BJ (cell line): Measurements from ENCODE around the gene FUT9. TPM values are rescaled to one million over a fixed set of nuclear protein-coding genes. Genes with fewer than 3 reads are reported as not detected.

Experiments
- CTCF ChIA-PET: fragments of 350-600 bp; formaldehyde crosslinking; extraction: SDS; loops from one replicate; lab custom pipeline; 2021; ENCODE audit warnings: antibody characterized with exemption, inconsistent platforms; lab: Yijun Ruan, JAX
- POLR2A ChIA-PET: fragments of 300-600 bp; sonication (Branson Sonifier 250); formaldehyde crosslinking; extraction: SDS; loops from one replicate; lab custom pipeline; 2021; ENCODE audit warnings: antibody characterized with exemption; lab: Charles Lee
- DNase-seq: peaks from one replicate; pipeline ENCODE4 v3.0.0-alpha.2; 2011; ENCODE audit warnings: low read depth
- H3K27me3 ChIP-seq: 2 replicates; pipeline ENCODE4 v1.6.0; 2011; ENCODE audit warnings: low read length; ENCODE audit not compliant: control insufficient read depth, insufficient read depth
- H3K36me3 ChIP-seq: 2 replicates; pipeline ENCODE4 v1.5.1; 2011; ENCODE audit warnings: low read length; ENCODE audit not compliant: control insufficient read depth, insufficient read depth
- H3K4me3 ChIP-seq: 2 replicates; pipeline ENCODE4 v1.5.1; 2011; ENCODE audit warnings: low read depth, mild to moderate bottlenecking, control low read depth, low read length
- polyA plus RNA-seq: library from polyadenylated mRNA; depleted of rRNA; stranded (reverse); fragments of >200 nt; gene quantifications from 2 replicates; pipeline ENCODE4 v1.2.3, GENCODE V29; 2011
- TF ChIP-seq, protein P1 (sequence below): IDR thresholded peaks from 2 replicates; pipeline ENCODE4 v1.5.1; 2011; ENCODE audit warnings: low read depth, mild to moderate bottlenecking, control low read depth, inconsistent platforms, low read length, moderate library complexity; ENCODE audit not compliant: insufficient read depth

FUT9 gene
- polyA plus RNA-seq, 1 experiment: not detected

DNA sequence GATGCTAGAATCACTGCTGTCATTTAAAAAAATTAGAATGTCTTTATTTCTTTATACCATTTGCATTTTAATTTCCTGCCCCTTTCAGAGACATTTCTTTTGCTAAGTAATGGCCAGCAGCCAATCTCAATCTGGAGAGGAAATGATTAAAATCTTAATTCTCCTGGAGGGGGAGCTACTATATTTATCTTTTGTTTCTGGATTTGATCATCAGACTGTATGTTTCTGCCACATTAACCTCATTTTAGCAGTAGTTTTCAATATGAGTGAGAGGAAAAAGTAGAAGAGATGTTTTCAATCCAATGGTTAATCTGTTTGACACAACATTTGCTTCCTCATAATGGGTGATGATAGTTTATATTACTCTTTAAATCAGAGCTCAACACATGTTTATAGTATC, 138.0 kb downstream of the FUT9 start:
- H3K4me3 ChIP-seq: no peak overlapping the region
- no peak for DNase-seq
- H3K36me3 ChIP-seq: no peaks in the 10 kb centered on the region
- CTCF ChIA-PET: no interaction called here
- TF ChIP-seq, protein P1, sequence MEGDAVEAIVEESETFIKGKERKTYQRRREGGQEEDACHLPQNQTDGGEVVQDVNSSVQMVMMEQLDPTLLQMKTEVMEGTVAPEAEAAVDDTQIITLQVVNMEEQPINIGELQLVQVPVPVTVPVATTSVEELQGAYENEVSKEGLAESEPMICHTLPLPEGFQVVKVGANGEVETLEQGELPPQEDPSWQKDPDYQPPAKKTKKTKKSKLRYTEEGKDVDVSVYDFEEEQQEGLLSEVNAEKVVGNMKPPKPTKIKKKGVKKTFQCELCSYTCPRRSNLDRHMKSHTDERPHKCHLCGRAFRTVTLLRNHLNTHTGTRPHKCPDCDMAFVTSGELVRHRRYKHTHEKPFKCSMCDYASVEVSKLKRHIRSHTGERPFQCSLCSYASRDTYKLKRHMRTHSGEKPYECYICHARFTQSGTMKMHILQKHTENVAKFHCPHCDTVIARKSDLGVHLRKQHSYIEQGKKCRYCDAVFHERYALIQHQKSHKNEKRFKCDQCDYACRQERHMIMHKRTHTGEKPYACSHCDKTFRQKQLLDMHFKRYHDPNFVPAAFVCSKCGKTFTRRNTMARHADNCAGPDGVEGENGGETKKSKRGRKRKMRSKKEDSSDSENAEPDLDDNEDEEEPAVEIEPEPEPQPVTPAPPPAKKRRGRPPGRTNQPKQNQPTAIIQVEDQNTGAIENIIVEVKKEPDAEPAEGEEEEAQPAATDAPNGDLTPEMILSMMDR: no peak
- POLR2A ChIA-PET: no interaction called here
- no peaks in the 10 kb centered on the region for H3K27me3 ChIP-seq

DNA sequence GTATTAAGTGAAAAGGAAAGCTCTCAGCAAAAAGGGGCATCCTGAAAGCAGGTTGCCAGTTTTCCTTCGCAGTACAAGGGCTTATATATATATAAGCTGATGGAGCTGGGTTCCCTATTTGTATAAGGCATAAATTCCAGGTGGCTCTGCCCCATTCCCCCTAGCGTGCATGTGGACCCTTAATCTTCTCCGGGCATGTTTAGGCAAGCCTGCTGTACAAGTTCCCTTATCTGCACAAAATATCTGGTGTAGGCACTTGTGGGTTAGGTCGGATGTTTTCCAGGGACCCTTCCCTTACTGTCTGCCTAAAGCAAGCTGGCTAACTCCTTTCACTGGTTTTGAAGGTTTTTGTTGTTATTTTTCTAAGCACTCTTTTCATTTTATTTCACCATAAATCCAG, 140.7 kb downstream of the FUT9 start:
- POLR2A ChIA-PET: no interaction called here

DNA sequence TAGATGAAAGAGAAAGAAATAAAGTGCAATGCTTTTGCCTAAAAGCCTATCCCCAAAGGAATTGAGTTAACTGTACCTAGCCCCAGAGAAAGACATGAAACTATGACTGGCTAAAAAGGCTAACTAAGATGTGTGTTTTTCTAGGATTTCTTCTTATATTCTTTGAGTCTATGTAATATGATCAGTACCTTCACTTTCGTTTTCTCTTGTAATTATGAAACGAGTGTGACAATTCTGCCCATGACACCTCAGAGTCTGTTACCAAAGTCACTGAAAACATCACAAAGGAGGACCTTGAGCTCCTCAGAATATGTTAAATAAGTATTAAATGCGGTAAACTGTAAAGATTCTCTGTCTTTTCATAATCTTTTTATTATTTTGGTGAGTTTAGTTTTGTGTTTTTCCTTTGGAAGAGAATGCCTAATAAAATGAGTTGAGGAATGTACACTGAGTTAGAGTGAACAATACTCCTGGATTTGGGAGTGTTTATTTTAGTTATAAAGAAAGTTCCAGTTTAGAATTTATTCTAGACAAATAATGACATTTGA, 141.3 kb downstream of the FUT9 start:
- ChIA-PET POLR2A (no interaction called here), CTCF (no interaction called here)
- TF ChIP-seq, protein P1: no peak
- Histone ChIP-seq H3K27me3 (no peaks in the 10 kb centered on the region), H3K36me3 (no peaks in the 10 kb centered on the region), H3K4me3 (no peak overlapping the region)
- no peak for DNase-seq

More for the DNA sequence above, 140.7 kb downstream of the FUT9 start:
- H3K36me3 ChIP-seq: no peaks in the 10 kb centered on the region
- TF ChIP-seq, protein P1: no peak
- no peak overlapping the region for H3K4me3 ChIP-seq
- no peak for DNase-seq
- CTCF ChIA-PET: no interaction called here
- no peaks in the 10 kb centered on the region for H3K27me3 ChIP-seq

DNA sequence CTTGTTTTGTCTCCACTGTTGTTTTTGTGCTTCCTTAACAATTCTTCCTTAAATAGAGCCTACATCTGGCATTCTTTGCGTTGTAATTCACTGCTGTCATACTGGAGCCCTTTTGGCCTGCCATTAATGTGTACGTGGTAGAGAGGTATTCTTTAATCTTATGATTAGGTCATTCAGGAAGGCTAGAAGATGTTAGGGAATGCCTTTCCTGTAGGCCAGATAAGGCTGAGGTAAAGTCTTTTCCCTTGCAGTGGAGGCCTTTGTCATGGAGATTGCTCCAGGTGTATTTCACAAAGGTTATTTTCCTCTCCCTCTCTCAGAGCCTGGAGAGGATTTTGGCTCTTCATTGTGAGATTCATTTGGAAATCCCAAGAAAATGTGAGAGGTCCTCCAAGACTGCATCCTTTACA, 146.9 kb downstream of the FUT9 start:
- CTCF ChIA-PET: no interaction called here
- POLR2A ChIA-PET: no interaction called here

DNA sequence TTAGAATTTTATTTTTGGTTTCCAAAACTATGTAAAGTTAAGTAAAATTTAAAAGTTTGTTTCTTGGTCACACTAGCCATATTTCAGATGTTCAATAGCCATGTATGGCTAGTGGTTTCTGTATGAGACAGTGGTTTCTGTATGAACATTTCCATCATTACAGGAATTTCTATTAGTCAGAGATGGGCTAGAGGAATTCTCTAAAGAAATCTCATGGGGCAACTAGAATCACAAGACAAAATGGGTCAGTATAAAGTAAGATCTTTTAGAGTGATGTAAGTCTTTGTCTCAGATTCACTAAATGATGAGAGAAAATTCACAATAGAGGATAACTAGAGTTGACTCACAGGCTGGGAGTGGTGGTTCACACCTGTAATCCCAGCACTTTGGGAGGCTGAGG, 149.0 kb downstream of the FUT9 start:
- no peak for DNase-seq
- TF ChIP-seq, protein P1: no peak
- H3K27me3 ChIP-seq: no peaks in the 10 kb centered on the region
- ChIA-PET POLR2A (no interaction called here), CTCF (no interaction called here)
- no peak overlapping the region for H3K4me3 ChIP-seq
- no peaks in the 10 kb centered on the region for H3K36me3 ChIP-seq

More for the DNA sequence above, 146.9 kb downstream of the FUT9 start:
- Histone ChIP-seq H3K27me3 (no peaks in the 10 kb centered on the region), H3K36me3 (no peaks in the 10 kb centered on the region), H3K4me3 (no peak overlapping the region)
- TF ChIP-seq, protein P1: no peak
- DNase-seq: no peak
